22Rv1 (cell line): ENCODE data around the gene COQ2.

ENCODE experiments used
- H3K27ac ChIP-seq: fragments of 450-650 bp; 2 replicates; pipeline ENCODE4 v1.5.1; 2017
- ZFX ChIP-seq: fragments of 450-650 bp; IDR thresholded peaks from 2 replicates; pipeline ENCODE4 v1.6.1; 2017; ENCODE audit warnings: antibody characterized with exemption, borderline replicate concordance
- TF ChIP-seq, protein P1 (sequence below): fragments of 450-650 bp; IDR thresholded peaks from 2 replicates; pipeline ENCODE4 v1.5.1; 2017; ENCODE audit warnings: mild to moderate bottlenecking

COQ2 gene

GRCh38 chr4:83221897-83222441 lies 62.6 kb downstream of the COQ2 start:
- no peak overlapping the region for H3K27ac ChIP-seq

DNA sequence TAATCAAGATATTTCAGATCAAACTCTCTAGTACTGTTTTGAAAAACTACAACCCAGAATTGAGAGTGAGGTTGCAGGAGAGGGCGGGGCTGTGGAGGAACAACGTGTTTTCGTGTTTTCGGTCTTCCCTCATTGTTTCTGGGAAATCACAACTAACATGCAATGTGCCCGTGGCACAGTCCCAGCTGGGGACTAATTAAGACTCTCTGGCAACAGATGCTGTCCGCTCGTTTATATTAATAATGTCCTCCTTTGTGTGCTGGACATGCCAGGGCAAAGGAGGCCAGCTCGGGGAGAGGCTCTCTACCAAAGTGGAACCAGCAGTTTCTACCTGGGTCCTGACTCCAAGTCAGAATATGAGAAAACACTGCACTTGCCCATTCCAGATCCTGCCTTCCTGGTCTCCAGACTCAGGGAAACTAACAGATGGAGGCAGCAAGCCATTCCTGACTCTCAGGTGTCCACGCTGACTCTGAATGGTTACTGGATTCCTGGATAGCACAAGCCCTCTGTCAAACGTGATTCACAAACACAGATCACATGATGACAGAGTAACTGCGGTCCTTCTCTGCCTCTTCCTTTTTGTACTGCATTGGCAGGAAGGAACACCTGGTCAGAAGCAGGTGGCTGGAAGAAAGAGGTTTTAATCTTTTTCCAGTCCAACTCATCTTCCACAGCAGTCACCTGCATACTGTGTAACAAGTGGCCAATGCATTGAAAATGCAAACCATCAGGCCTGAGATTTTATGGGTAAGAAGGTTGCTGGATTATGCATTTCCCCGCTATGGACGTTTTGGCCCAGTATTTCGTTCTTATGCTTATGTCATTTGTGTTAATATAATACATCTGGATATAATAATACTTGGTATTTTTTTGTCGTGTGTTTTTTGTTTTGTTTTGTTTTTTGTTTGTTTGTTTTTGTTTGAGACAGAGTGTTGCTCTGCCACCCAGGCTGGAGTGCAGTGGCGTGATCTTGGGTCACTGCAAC lies 65.0 kb downstream of the COQ2 start:
- TF ChIP-seq ZFX = no peak
- TF ChIP-seq, protein P1, sequence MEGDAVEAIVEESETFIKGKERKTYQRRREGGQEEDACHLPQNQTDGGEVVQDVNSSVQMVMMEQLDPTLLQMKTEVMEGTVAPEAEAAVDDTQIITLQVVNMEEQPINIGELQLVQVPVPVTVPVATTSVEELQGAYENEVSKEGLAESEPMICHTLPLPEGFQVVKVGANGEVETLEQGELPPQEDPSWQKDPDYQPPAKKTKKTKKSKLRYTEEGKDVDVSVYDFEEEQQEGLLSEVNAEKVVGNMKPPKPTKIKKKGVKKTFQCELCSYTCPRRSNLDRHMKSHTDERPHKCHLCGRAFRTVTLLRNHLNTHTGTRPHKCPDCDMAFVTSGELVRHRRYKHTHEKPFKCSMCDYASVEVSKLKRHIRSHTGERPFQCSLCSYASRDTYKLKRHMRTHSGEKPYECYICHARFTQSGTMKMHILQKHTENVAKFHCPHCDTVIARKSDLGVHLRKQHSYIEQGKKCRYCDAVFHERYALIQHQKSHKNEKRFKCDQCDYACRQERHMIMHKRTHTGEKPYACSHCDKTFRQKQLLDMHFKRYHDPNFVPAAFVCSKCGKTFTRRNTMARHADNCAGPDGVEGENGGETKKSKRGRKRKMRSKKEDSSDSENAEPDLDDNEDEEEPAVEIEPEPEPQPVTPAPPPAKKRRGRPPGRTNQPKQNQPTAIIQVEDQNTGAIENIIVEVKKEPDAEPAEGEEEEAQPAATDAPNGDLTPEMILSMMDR = no peak
- H3K27ac ChIP-seq = no peak overlapping the region

More at GRCh38 chr4:83221897-83222441, 62.6 kb downstream of the COQ2 start:
- TF ChIP-seq, protein P1 = no peak
- TF ChIP-seq ZFX = no peak

GRCh38 chr4:83217721-83218522 lies 66.7 kb downstream of the COQ2 start:
- H3K27ac ChIP-seq = no peak overlapping the region
- TF ChIP-seq ZFX = no peak
- TF ChIP-seq, protein P1 = no peak

DNA sequence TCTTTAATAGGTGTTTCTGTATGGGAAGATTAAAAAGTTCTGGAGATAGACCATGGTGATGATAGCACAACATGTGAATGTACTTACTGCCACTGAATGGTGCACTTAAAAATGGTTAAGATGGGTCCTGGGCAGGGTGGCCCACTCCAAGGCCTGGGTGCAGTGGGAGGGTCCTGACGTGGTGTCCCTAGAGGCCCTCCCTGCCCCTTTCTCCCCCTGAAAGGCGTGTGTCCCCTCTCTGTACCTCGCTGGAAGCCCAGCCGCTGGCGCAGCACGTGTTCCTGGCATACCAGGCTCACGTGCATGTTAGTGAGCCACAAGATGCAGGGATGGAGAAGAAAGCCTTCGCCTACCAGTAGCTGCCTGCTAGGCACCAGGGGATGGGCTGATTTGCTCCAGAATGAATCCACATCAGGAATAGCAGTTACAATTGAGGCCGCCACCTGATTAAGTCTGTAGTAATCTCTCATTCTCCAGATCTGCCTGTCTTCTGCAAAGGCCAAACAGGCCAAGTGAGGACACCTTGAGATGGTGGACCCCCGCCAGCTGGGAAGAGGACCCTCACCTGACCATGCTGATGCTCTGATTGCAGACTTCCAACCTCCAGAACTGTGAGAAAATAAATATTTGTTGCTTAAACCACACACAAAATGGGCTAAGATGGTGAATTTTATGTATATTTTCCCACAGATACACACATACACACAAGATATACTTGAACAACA lies 67.5 kb downstream of the COQ2 start:
- H3K27ac ChIP-seq = no peak overlapping the region
- no peak for TF ChIP-seq ZFX
- TF ChIP-seq, protein P1 = no peak

DNA sequence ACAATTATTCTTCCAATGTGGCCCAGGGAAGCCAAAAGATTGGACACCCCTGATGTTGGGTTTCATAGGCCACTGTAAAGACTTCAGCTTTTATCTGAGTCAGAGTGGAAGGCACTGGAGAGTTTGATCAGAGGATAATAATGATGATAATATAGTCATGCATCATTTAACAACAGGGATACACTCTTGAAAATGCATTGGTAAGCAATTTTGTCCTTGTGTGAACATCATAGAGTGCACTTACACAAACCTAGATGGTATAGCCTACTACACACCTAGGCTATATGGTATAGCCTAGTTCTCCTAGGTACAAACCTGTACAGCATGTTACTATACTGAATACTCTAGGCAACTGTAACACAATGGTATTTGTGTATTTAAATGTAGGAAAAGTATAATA lies 70.5 kb downstream of the COQ2 start:
- TF ChIP-seq, protein P1 = no peak
- no peak for TF ChIP-seq ZFX

More for the DNA sequence above, 70.5 kb downstream of the COQ2 start:
- no peak overlapping the region for H3K27ac ChIP-seq
